GM19239 (cell line): ENCODE data around the gene ENO4.

Experiments used
- DNase-seq: peaks from one replicate; pipeline ENCODE4 v3.0.0; 2011; ENCODE audit warnings: low spot score; ENCODE audit not compliant: insufficient read length
- FAIRE-seq: peaks from 2 replicates; lab custom pipeline; 2011; peaks lifted over from hg19 to GRCh38; lab: Jason Lieb, UNC

The ENO4 gene

GRCh38 chr10:116866066-116866465 is 16.8 kb downstream of the ENO4 start:
- DNase-seq (no peak), FAIRE-seq (no peak)

- DNase-seq = no peak
- FAIRE-seq = no peak
Measured at GRCh38 chr10:116866987-116867595, 17.8 kb downstream of the ENO4 start.

GRCh38 chr10:116868198-116868676 is 18.9 kb downstream of the ENO4 start:
- DNase-seq = no peak
- no peak for FAIRE-seq

GRCh38 chr10:116868722-116869121 is 19.4 kb downstream of the ENO4 start:
- no peak for DNase-seq
- peak; percentile 33 for FAIRE-seq

- no peak for DNase-seq
Measured at GRCh38 chr10:116870949-116871348, 21.6 kb downstream of the ENO4 start.

GRCh38 chr10:116873134-116873533 is 23.8 kb downstream of the ENO4 start:
- no peak for FAIRE-seq
- DNase-seq = no peak

More at GRCh38 chr10:116870949-116871348, 21.6 kb downstream of the ENO4 start:
- no peak for FAIRE-seq

GRCh38 chr10:116875897-116876296 is 26.6 kb downstream of the ENO4 start:
- FAIRE-seq (no peak), DNase-seq (no peak)

- DNase-seq (no peak), FAIRE-seq (no peak)
Measured at GRCh38 chr10:116877391-116877790, 28.1 kb downstream of the ENO4 start.

GRCh38 chr10:116878123-116878522 is 28.8 kb downstream of the ENO4 start:
- FAIRE-seq = no peak
- no peak for DNase-seq

GRCh38 chr10:116879817-116880216 is 30.5 kb downstream of the ENO4 start:
- DNase-seq (no peak), FAIRE-seq (no peak)

GRCh38 chr10:116880716-116881482 is 31.6 kb downstream of the ENO4 start:
- DNase-seq (no peak), FAIRE-seq (no peak)

GRCh38 chr10:116882639-116883038 is 33.3 kb downstream of the ENO4 start:
- DNase-seq (no peak), FAIRE-seq (no peak)

- no peak for DNase-seq
- FAIRE-seq = no peak
Measured at GRCh38 chr10:116886772-116887171, 37.5 kb downstream of the ENO4 start.

GRCh38 chr10:116888380-116889055 is 39.2 kb downstream of the ENO4 start:
- DNase-seq (no peak), FAIRE-seq (no peak)

GRCh38 chr10:116889066-116889465 is 39.8 kb downstream of the ENO4 start:
- DNase-seq = no peak
- FAIRE-seq = no peak

GRCh38 chr10:116891208-116891607 is 41.9 kb downstream of the ENO4 start:
- DNase-seq = no peak
- no peak for FAIRE-seq

GRCh38 chr10:116892907-116893685 is 43.8 kb downstream of the ENO4 start:
- no peak for DNase-seq
- no peak for FAIRE-seq

GRCh38 chr10:116893686-116894037 is 44.4 kb downstream of the ENO4 start:
- DNase-seq (no peak), FAIRE-seq (no peak)

- FAIRE-seq (no peak), DNase-seq (no peak)
Measured at GRCh38 chr10:116899626-116900025, 50.3 kb downstream of the ENO4 start.

GRCh38 chr10:116905845-116906210 is 56.5 kb downstream of the ENO4 start:
- FAIRE-seq (no peak), DNase-seq (no peak)
